HCT116 (cell line): Measurements from ENCODE around the gene ZNF594.

Source experiments
- ATF3 ChIP-seq: IDR thresholded peaks from 2 replicates; pipeline ENCODE4 v1.6.1; 2012
- CTCF ChIP-seq, 3 experiments: fragments of 200-600 bp in 1 of 3; sonication (generic) in 1 of 3; IDR thresholded peaks in 2 of 3; conservative IDR thresholded peaks in 1 of 3; 2 replicates each; pipeline ENCODE4 v1.5.1; 2012 to 2017; ENCODE audit warnings: low read depth in 2 of 3, low read length in 2 of 3, antibody characterized with exemption in 1 of 3, borderline replicate concordance in 1 of 3, control low read depth in 1 of 3, mild to moderate bottlenecking in 1 of 3, mixed read lengths in 1 of 3, mixed run types in 1 of 3, moderate library complexity in 1 of 3; ENCODE audit not compliant: insufficient read depth in 1 of 3
- EZH2 ChIP-seq: fragments of 200-600 bp; sonication (generic); IDR thresholded peaks from 2 replicates; pipeline ENCODE4 v1.6.1; 2017; ENCODE audit warnings: antibody characterized with exemption, mixed run types
- MAX ChIP-seq: IDR thresholded peaks from 2 replicates; pipeline ENCODE4 v1.6.1; 2012
- POLR2A ChIP-seq: IDR thresholded peaks from 2 replicates; pipeline ENCODE4 v1.7.0; 2011; ENCODE audit warnings: borderline replicate concordance; ENCODE audit not compliant: insufficient read depth, insufficient read length; ENCODE audit errors: extremely low read depth
- POLR2AphosphoS5 ChIP-seq: IDR thresholded peaks from 2 replicates; pipeline ENCODE4 v1.6.1; 2011; ENCODE audit warnings: mild to moderate bottlenecking, low read depth, low read length, moderate library complexity
- SIN3A ChIP-seq: IDR thresholded peaks from 2 replicates; pipeline ENCODE4 v1.6.1; 2012; ENCODE audit warnings: low read depth
- ZBTB33 ChIP-seq: IDR thresholded peaks from 2 replicates; pipeline ENCODE4 v1.6.1; 2011; ENCODE audit warnings: mild to moderate bottlenecking, low read length, moderate library complexity; ENCODE audit not compliant: insufficient replicate concordance; ENCODE audit errors: extremely low read depth
- ZNF274 ChIP-seq: fragments of 200-500 bp; sonication (Bioruptor generic); IDR thresholded peaks from 2 replicates; pipeline ENCODE4 v1.6.1; 2014; ENCODE audit warnings: mild to moderate bottlenecking, low read depth, low read length, inconsistent platforms

GRCh38 chr17:5131146-5131715, 60.4 kb downstream of the ZNF594 start:
- TF ChIP-seq SIN3A (no peak), CTCF (IDR thresholded peaks at IDR 0.05 in 2 of 3, conservative IDR thresholded peaks at IDR 0.05 in 1 of 3; ENCODE audit: borderline replicate concordance in 1 of 3, insufficient read depth in 1 of 3, low read depth in 2 of 3, low read length in 2 of 3) (no peak), ZBTB33 (no peak), EZH2 (no peak), ATF3 (no peak), MAX (no peak), POLR2A (no peak), POLR2AphosphoS5 (no peak), ZNF274 (no peak)
